SK-N-SH (cell line): ENCODE measurements around the gene TMEM209. TPM values are rescaled to one million over a fixed set of nuclear protein-coding genes. Genes with fewer than 3 reads are reported as not detected.

Experiments used
- CTCF ChIA-PET: fragments of 300-600, 350-600 bp; formaldehyde crosslinking; extraction: SDS; loops from one replicate; lab custom pipeline; 2021; lab: Yijun Ruan, JAX
- POLR2A ChIA-PET: fragments of 350-600 bp; sonication (Branson Sonifier 250); formaldehyde crosslinking; extraction: SDS; loops from one replicate; lab custom pipeline; 2020; ENCODE audit warnings: antibody characterized with exemption, inconsistent platforms; lab: Yijun Ruan, JAX
- DNase-seq: peaks from one replicate; pipeline ENCODE4 v3.0.0; 2012
- H2AFZ ChIP-seq: fragments of 200-600 bp; sonication (generic); 2 replicates; pipeline ENCODE4 v1.8.1; 2016; ENCODE audit warnings: antibody characterized with exemption, mild to moderate bottlenecking, low read depth
- H3F3A ChIP-seq: fragments of 200-600 bp; sonication (generic); replicated peaks from 2 replicates; pipeline ENCODE3; 2016; ENCODE audit warnings: antibody characterized with exemption, mild to moderate bottlenecking; ENCODE audit not compliant: insufficient read depth
- H3K27ac ChIP-seq, 2 experiments: fragments of 200-500 bp in 1 of 2; fragments of 200-600 bp in 1 of 2; sonication (Bioruptor generic) in 1 of 2; sonication (generic), shearing (Covaris generic) in 1 of 2; 2 replicates each; pipeline versions ENCODE4 v1.5.1 to v1.6.1; 2014 to 2016; ENCODE audit warnings: low read depth in 2 of 2, inconsistent platforms in 1 of 2, low read length in 1 of 2, mild to moderate bottlenecking in 1 of 2, mixed read lengths in 1 of 2
- H3K27me3 ChIP-seq: fragments of 200-600 bp; sonication (generic), shearing (Covaris generic); 2 replicates; pipeline ENCODE4 v1.6.1; 2016; ENCODE audit warnings: mixed run types; ENCODE audit not compliant: insufficient read depth
- H3K36me3 ChIP-seq, 2 experiments: fragments of 200-500 bp in 1 of 2; fragments of 200-600 bp in 1 of 2; sonication (Bioruptor generic) in 1 of 2; sonication (generic) in 1 of 2; replicated peaks in 1 of 2; 2 replicates each; pipeline versions ENCODE3 to v1.5.1; 2014 to 2016; ENCODE audit warnings: low read length in 1 of 2, mild to moderate bottlenecking in 1 of 2; ENCODE audit not compliant: insufficient read depth in 2 of 2, control insufficient read depth in 1 of 2
- H3K4me1 ChIP-seq, 2 experiments: fragments of 200-500 bp in 1 of 2; fragments of 200-600 bp in 1 of 2; sonication (Bioruptor generic) in 1 of 2; sonication (generic), shearing (Covaris generic) in 1 of 2; 2 replicates each; pipeline versions ENCODE4 v1.5.1 to v1.6.1; 2014 to 2016; ENCODE audit warnings: low read depth in 1 of 2, low read length in 1 of 2, mixed run types in 1 of 2; ENCODE audit not compliant: insufficient read depth in 2 of 2, control insufficient read depth in 1 of 2
- H3K4me2 ChIP-seq: fragments of 200-600 bp; sonication (generic), shearing (Covaris generic); 2 replicates; pipeline ENCODE4 v1.6.1; 2017; ENCODE audit warnings: mixed run types
- H3K4me3 ChIP-seq, 2 experiments: fragments of 200-500 bp in 1 of 2; fragments of 200-600 bp in 1 of 2; sonication (Bioruptor generic) in 1 of 2; sonication (generic), shearing (Covaris generic) in 1 of 2; 2 replicates each; pipeline versions ENCODE4 v1.5.1 to v1.8.1; 2014 to 2016; ENCODE audit warnings: low read depth in 2 of 2, inconsistent platforms in 1 of 2, low read length in 1 of 2, mild to moderate bottlenecking in 1 of 2, mixed read lengths in 1 of 2, moderate library complexity in 1 of 2
- H3K79me2 ChIP-seq: fragments of 200-600 bp; sonication (generic); 2 replicates; pipeline ENCODE4 v1.8.1; 2017; ENCODE audit warnings: mild to moderate bottlenecking; ENCODE audit not compliant: insufficient read depth
- H3K9ac ChIP-seq: fragments of 200-600 bp; sonication (generic); 2 replicates; pipeline ENCODE4 v1.6.1; 2017; ENCODE audit warnings: mixed run types
- H3K9me2 ChIP-seq: fragments of 200-600 bp; sonication (generic); 2 replicates; pipeline ENCODE4 v1.6.1; 2017; ENCODE audit warnings: mixed run types
- H3K9me3 ChIP-seq: fragments of 200-600 bp; sonication (generic); 2 replicates; pipeline ENCODE4 v1.6.1; 2017; ENCODE audit warnings: mixed run types, mild to moderate bottlenecking, moderate library complexity
- H4K20me1 ChIP-seq: fragments of 200-600 bp; sonication (generic); 2 replicates; pipeline ENCODE4 v1.6.1; 2017; ENCODE audit warnings: mild to moderate bottlenecking, mixed run types; ENCODE audit not compliant: insufficient read depth
- CHD2 ChIP-seq: fragments of 150-350 bp; IDR thresholded peaks from 2 replicates; pipeline ENCODE4 v1.6.1; 2018; ENCODE audit warnings: low read length; ENCODE audit not compliant: partially characterized antibody
- EP300 ChIP-seq, 2 experiments: IDR thresholded peaks; 2 replicates each; pipeline versions ENCODE4 v1.4.0 to v1.6.1; 2012; ENCODE audit warnings: borderline replicate concordance in 1 of 2, low read depth in 1 of 2, low read length in 1 of 2
- EZH2phosphoT487 ChIP-seq: fragments of 200-600 bp; sonication (generic); IDR thresholded peaks from 2 replicates; pipeline ENCODE4 v1.6.1; 2017; ENCODE audit warnings: low read depth, mixed run types, mild to moderate bottlenecking, antibody characterized with exemption, moderate library complexity, borderline replicate concordance
- FOXJ3 ChIP-seq: sonication (generic); formaldehyde crosslinking; IDR thresholded peaks from 2 replicates; pipeline ENCODE4 v1.5.1; 2020; ENCODE audit warnings: mild to moderate bottlenecking, missing genetic modification reagents
- FOXM1 ChIP-seq: IDR thresholded peaks from 2 replicates; pipeline ENCODE4 v1.4.0; 2012; ENCODE audit warnings: low read depth, mild to moderate bottlenecking
- GABPA ChIP-seq: IDR thresholded peaks from 2 replicates; pipeline ENCODE4 v1.4.0; 2012; ENCODE audit warnings: low read depth, mild to moderate bottlenecking
- GATA2 ChIP-seq: sonication (generic); formaldehyde crosslinking; IDR thresholded peaks from 2 replicates; pipeline ENCODE4 v1.5.0; 2020; ENCODE audit warnings: mild to moderate bottlenecking, missing genetic modification reagents
- JUND ChIP-seq: IDR thresholded peaks from 2 replicates; pipeline ENCODE4 v1.4.0; 2012
- MEF2A ChIP-seq: IDR thresholded peaks from 2 replicates; pipeline ENCODE4 v1.4.0; 2012; ENCODE audit warnings: low read depth, borderline replicate concordance
- NFIC ChIP-seq: IDR thresholded peaks from 2 replicates; pipeline ENCODE4 v1.4.0; 2012; ENCODE audit warnings: borderline replicate concordance
- RAD21 ChIP-seq: IDR thresholded peaks from 2 replicates; pipeline ENCODE4 v1.6.1; 2012; ENCODE audit warnings: mild to moderate bottlenecking, low read length
- RCOR1 ChIP-seq: fragments of 150-350 bp; IDR thresholded peaks from 2 replicates; pipeline ENCODE4 v1.6.1; 2017; ENCODE audit warnings: antibody characterized with exemption, low read length
- RFX5 ChIP-seq: IDR thresholded peaks from 2 replicates; pipeline ENCODE4 v1.6.1; 2012; ENCODE audit warnings: mild to moderate bottlenecking, improper control_type of control experiment, low read length
- RXRA ChIP-seq: IDR thresholded peaks from 2 replicates; pipeline ENCODE4 v1.4.0; 2012; ENCODE audit warnings: low read depth, mild to moderate bottlenecking, borderline replicate concordance
- SMC3 ChIP-seq: IDR thresholded peaks from 2 replicates; pipeline ENCODE4 v1.6.1; 2012; ENCODE audit warnings: low read depth, low read length, improper control_type of control experiment
- TAF1 ChIP-seq: IDR thresholded peaks from 2 replicates; pipeline ENCODE4 v1.6.1; 2012; ENCODE audit warnings: low read depth, mild to moderate bottlenecking, low read length, moderate library complexity, borderline replicate concordance
- WGBS: methylation state at CpG from one replicate; pipeline ENCODE4 v1.1.6; 2017; ENCODE audit warnings: low lambda C conversion rate; 5-methylcytosine and 5-hydroxymethylcytosine counted together
- polyA plus RNA-seq, 3 experiments: library from polyadenylated mRNA; depleted of rRNA; stranded (reverse); fragments of >200 nt; gene quantifications; 2 replicates each; pipeline ENCODE4 v1.2.3, GENCODE V29; 2012
- TF ChIP-seq, protein P1 (sequence below): fragments of 150-350 bp; IDR thresholded peaks from 2 replicates; pipeline ENCODE4 v1.6.1; 2016; ENCODE audit warnings: mild to moderate bottlenecking, low read depth, low read length
- TF ChIP-seq, protein P2 (sequence below): fragments of 200-600 bp; sonication (generic); IDR thresholded peaks from 2 replicates; pipeline ENCODE4 v1.6.1; 2017; ENCODE audit warnings: antibody characterized with exemption, mild to moderate bottlenecking, moderate library complexity
- TF ChIP-seq, protein P3 (sequence below): IDR thresholded peaks from 2 replicates; pipeline ENCODE4 v1.4.0; 2012; ENCODE audit warnings: low read depth
- TF ChIP-seq, protein P4 (sequence below): fragments of 150-350 bp; IDR thresholded peaks from 2 replicates; pipeline ENCODE4 v1.6.1; 2017; ENCODE audit warnings: antibody characterized with exemption, low read length, low read depth, borderline replicate concordance

Gene TMEM209
- polyA plus RNA-seq, 1 of the 3 experiments (the other 2 are of a cell fraction): 14.9 TPM

DNA sequence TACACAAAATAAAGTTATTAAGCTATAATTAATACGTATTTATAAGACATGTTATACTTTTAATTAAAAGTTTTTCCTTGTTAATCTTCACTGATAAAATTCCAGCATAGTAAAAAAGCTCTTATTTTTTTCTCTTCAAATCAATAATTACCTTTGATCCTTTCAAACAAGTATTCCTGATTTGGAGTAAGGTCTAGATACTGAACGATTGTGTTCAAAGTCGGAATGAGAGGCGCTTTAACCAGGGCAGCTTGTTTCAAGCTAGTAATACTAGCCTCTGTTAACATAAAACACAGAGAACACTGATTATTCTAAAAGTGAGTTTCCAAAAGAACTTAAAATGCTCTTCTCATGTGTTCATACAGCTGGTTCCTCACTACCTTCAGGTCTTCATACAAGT lies 27.0 kb downstream of the TMEM209 start:
- no peak for TF ChIP-seq RAD21
- no peak for TF ChIP-seq NFIC
- no peak for TF ChIP-seq RCOR1
- H3K36me3 ChIP-seq: peaks cover 43 to 48% of the 10 kb centered on the region in 2 experiments
- H3K9ac ChIP-seq: no peak overlapping the region
- POLR2A ChIA-PET: no interaction called here
- H3K4me2 ChIP-seq: no peak overlapping the region
- no peaks in the 10 kb centered on the region for H3K9me2 ChIP-seq
- no peaks in the 10 kb centered on the region for H3K79me2 ChIP-seq
- no peak overlapping the region for H3K27ac ChIP-seq
- no peak overlapping the region for H3K4me3 ChIP-seq
- H3K27me3 ChIP-seq: no peaks in the 10 kb centered on the region
- 93% methylated on average over 4 of the region's 4 CpGs for WGBS
- H4K20me1 ChIP-seq: no peaks in the 10 kb centered on the region
- DNase-seq: no peak
- CTCF ChIA-PET: interaction anchor here (1.0 to 1.2 kb wide), 2 partner anchors 24 to 106 kb away, joined by 3 to 4 read pairs; no protein-coding TSS in a partner anchor
- H2AFZ ChIP-seq: no peak overlapping the region
- H3K9me3 ChIP-seq: no peaks in the 10 kb centered on the region
- H3K4me1 ChIP-seq: no peaks in the 10 kb centered on the region; a peak in 1 of 4 replicates
- peaks cover 12% of the 10 kb centered on the region for H3F3A ChIP-seq

DNA sequence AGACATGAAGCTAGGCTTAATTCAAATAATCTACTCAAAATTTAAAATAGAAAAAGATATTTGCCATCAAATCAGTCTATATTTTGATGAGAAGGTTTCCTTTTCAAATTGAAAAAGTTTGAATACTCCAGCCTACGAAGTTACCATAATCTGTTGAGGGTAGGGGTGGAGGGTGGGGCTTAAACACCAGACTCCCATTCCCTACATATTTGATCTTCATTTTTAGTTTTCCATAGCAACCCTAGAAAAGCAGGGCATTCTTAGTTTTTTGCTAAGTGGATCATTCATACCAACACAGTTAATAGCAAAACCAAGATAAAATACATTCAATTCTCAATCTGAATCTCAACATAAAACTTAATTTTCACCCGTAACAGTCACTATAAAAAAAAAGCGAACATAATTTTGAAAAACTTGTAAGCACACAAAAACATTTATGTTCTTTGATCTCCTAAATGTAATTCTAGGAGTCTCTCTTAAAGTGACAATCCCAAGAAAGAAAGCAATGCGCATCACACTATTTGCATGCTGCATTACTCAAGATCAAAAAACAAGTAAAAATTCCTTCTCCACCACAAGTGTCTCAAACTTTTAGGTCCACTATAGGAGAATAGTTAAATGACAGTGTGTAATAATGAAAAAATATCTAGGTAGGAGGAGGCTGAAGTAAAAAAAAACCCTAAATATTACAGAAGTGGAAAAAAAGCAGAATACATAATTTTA lies 30.8 kb downstream of the TMEM209 start:
- no peaks in the 10 kb centered on the region for H4K20me1 ChIP-seq
- no peak overlapping the region for H2AFZ ChIP-seq
- no peaks in the 10 kb centered on the region for H3K27me3 ChIP-seq
- whole genome bisulfite sequencing: 95% methylated on average over 4 of the region's 4 CpGs
- ChIA-PET CTCF (interaction anchor here (1.2 to 2.1 kb wide), 2 partner anchors 102 kb away, joined by 3 to 4 read pairs; no protein-coding TSS in a partner anchor), POLR2A (no interaction called here)
- H3K4me1 ChIP-seq: no peaks in the 10 kb centered on the region; a peak in 1 of 4 replicates
- no peak overlapping the region for H3K4me2 ChIP-seq
- H3K79me2 ChIP-seq: no peaks in the 10 kb centered on the region
- DNase-seq: no peak
- no peak overlapping the region for H3K4me3 ChIP-seq
- peaks cover 12% of the 10 kb centered on the region for H3F3A ChIP-seq
- H3K9me2 ChIP-seq: no peaks in the 10 kb centered on the region
- no peak overlapping the region for H3K27ac ChIP-seq
- H3K9ac ChIP-seq: no peak overlapping the region
- no peaks in the 10 kb centered on the region for H3K9me3 ChIP-seq
- peaks cover 37 to 50% of the 10 kb centered on the region in 2 experiments for H3K36me3 ChIP-seq
- TF ChIP-seq EP300 (IDR thresholded peaks at IDR 0.05; ENCODE audit: borderline replicate concordance in 1 of 2, low read depth in 1 of 2, low read length in 1 of 2): no peak
- TF ChIP-seq FOXM1: no peak
- TF ChIP-seq, protein P1, sequence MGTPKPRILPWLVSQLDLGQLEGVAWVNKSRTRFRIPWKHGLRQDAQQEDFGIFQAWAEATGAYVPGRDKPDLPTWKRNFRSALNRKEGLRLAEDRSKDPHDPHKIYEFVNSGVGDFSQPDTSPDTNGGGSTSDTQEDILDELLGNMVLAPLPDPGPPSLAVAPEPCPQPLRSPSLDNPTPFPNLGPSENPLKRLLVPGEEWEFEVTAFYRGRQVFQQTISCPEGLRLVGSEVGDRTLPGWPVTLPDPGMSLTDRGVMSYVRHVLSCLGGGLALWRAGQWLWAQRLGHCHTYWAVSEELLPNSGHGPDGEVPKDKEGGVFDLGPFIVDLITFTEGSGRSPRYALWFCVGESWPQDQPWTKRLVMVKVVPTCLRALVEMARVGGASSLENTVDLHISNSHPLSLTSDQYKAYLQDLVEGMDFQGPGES: no peak
- TF ChIP-seq, protein P2, sequence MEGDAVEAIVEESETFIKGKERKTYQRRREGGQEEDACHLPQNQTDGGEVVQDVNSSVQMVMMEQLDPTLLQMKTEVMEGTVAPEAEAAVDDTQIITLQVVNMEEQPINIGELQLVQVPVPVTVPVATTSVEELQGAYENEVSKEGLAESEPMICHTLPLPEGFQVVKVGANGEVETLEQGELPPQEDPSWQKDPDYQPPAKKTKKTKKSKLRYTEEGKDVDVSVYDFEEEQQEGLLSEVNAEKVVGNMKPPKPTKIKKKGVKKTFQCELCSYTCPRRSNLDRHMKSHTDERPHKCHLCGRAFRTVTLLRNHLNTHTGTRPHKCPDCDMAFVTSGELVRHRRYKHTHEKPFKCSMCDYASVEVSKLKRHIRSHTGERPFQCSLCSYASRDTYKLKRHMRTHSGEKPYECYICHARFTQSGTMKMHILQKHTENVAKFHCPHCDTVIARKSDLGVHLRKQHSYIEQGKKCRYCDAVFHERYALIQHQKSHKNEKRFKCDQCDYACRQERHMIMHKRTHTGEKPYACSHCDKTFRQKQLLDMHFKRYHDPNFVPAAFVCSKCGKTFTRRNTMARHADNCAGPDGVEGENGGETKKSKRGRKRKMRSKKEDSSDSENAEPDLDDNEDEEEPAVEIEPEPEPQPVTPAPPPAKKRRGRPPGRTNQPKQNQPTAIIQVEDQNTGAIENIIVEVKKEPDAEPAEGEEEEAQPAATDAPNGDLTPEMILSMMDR: no peak
- no peak for TF ChIP-seq EZH2phosphoT487
- no peak for TF ChIP-seq TAF1
- TF ChIP-seq MEF2A: no peak
- no peak for TF ChIP-seq SMC3
- TF ChIP-seq CHD2: no peak
- TF ChIP-seq GABPA: no peak
- TF ChIP-seq, protein P3, sequence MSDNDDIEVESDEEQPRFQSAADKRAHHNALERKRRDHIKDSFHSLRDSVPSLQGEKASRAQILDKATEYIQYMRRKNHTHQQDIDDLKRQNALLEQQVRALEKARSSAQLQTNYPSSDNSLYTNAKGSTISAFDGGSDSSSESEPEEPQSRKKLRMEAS: no peak
- no peak for TF ChIP-seq RXRA
- no peak for TF ChIP-seq RAD21
- TF ChIP-seq, protein P4, sequence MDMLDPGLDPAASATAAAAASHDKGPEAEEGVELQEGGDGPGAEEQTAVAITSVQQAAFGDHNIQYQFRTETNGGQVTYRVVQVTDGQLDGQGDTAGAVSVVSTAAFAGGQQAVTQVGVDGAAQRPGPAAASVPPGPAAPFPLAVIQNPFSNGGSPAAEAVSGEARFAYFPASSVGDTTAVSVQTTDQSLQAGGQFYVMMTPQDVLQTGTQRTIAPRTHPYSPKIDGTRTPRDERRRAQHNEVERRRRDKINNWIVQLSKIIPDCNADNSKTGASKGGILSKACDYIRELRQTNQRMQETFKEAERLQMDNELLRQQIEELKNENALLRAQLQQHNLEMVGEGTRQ: no peak
- TF ChIP-seq RCOR1: no peak
- no peak for TF ChIP-seq JUND
- TF ChIP-seq RFX5: no peak
- no peak for TF ChIP-seq GATA2 (CRISPR knock-in tag)
- TF ChIP-seq FOXJ3 (CRISPR knock-in tag): no peak
